Body of pancreas (tissue), 4 donors: ENCODE measurements around the gene ERCC2. TPM values are rescaled to one million over a fixed set of nuclear protein-coding genes. Genes with fewer than 3 reads are reported as not detected.

Experiments used
- ATAC-seq: fragments of 150-250 bp; one replicate; pipeline ENCODE4 v1.9.1; 2016
- DNase-seq, 4 donors: peaks; one replicate each; pipeline ENCODE4 v3.0.0-alpha.2; 2019
- H3K27ac ChIP-seq, 4 donors: fragments of 200-600 bp; sonication (generic); 1 replicate in 3 of 4; 2 replicates in 1 of 4; pipeline versions ENCODE4 v1.5.1 to v1.6.1; 2016 to 2019; ENCODE audit warnings: mild to moderate bottlenecking in 1 of 4, mixed read lengths in 1 of 4, moderate library complexity in 1 of 4
- H3K27me3 ChIP-seq, 2 donors: fragments of 200-600 bp; sonication (generic); one replicate each; pipeline ENCODE4 v1.6.0; 2016; ENCODE audit warnings: mild to moderate bottlenecking in 1 of 2
- H3K36me3 ChIP-seq, 2 donors: fragments of 200-600 bp; sonication (generic); replicated peaks in 1 of 2; 2 replicates each; pipeline ENCODE4 v1.5.1; 2016; ENCODE audit warnings: low read depth in 2 of 2; ENCODE audit not compliant: insufficient read depth in 1 of 2
- H3K4me1 ChIP-seq: fragments of 200-600 bp; sonication (generic); one replicate; pipeline ENCODE4 v1.6.0; 2016
- H3K4me3 ChIP-seq, 2 donors: fragments of 200-600 bp; sonication (generic); 1 replicate in 1 of 2; 2 replicates in 1 of 2; pipeline ENCODE4 v1.5.1; 2016 to 2019
- H3K9me3 ChIP-seq, 3 donors: fragments of 200-600 bp; sonication (generic); 1 replicate in 2 of 3; 2 replicates in 1 of 3; pipeline ENCODE4 v1.5.1; 2016
- CTCF ChIP-seq, 7 experiments: fragments of 450-650 bp in 4 of 7; fragments of 200-600 bp in 3 of 7; sonication (generic) in 3 of 7; IDR thresholded peaks; one replicate each; pipeline ENCODE4 v1.5.1; 2016 to 2019; ENCODE audit warnings: antibody characterized with exemption in 7 of 7
- POLR2A ChIP-seq, 3 donors: fragments of 450-650 bp; IDR thresholded peaks; one replicate each; pipeline ENCODE4 v1.6.1; 2016; ENCODE audit warnings: antibody characterized with exemption in 3 of 3, mild to moderate bottlenecking in 2 of 3
- WGBS, 2 donors: methylation state at CpG; one replicate each; pipeline ENCODE4 v1.1.5; 2017; 5-methylcytosine and 5-hydroxymethylcytosine counted together
- intact Hi-C: fragments of 100-400 bp; cut with DNase I; formaldehyde crosslinking; loops from one replicate; pipeline ENCODE4 v1.15.1; 2023
- total RNA-seq, 2 donors: library from RNA; depleted of rRNA; stranded (reverse); fragments of >200 nt; gene quantifications; one replicate each; pipeline ENCODE4 v1.1.0, GENCODE V29; 2016

The ERCC2 gene
- total RNA-seq, 2 donors from 2014 or later: 7.8 to 29.3 TPM

- H3K36me3 ChIP-seq: peaks cover 0 to 6% of the 10 kb centered on the region in 2 donors
- TF ChIP-seq CTCF (IDR thresholded peaks at IDR 0.05) (no peak), POLR2A (IDR thresholded peaks at IDR 0.05) (no peak)
- no peak overlapping the region for H3K4me3 ChIP-seq
- intact Hi-C loops: no loop called here
- 93 to 100% methylated on average over 14 to 26 of the region's 44 CpGs for WGBS, 2 donors
- H3K27me3 ChIP-seq: no peaks in the 10 kb centered on the region
- no peaks in the 10 kb centered on the region for H3K4me1 ChIP-seq
- H3K9me3 ChIP-seq: no peaks in the 10 kb centered on the region
- H3K27ac ChIP-seq: no peak overlapping the region
- no peak for DNase-seq
- no peak for ATAC-seq
Measured at GRCh38 chr19:45363861-45364459, 6.4 kb downstream of the ERCC2 start.

GRCh38 chr19:45362291-45362690, 8.1 kb downstream of the ERCC2 start:
- Histone ChIP-seq H3K4me3 (no peak overlapping the region), H3K4me1 (no peaks in the 10 kb centered on the region), H3K27ac (no peak overlapping the region), H3K9me3 (no peaks in the 10 kb centered on the region), H3K36me3 (peaks cover 0 to 6% of the 10 kb centered on the region in 2 donors), H3K27me3 (no peaks in the 10 kb centered on the region)
- ATAC-seq: no peak
- intact Hi-C loops: no loop called here
- no peak for TF ChIP-seq POLR2A (IDR thresholded peaks at IDR 0.05)
- no peak for TF ChIP-seq CTCF (IDR thresholded peaks at IDR 0.05)
- 95 to 100% methylated on average over 5 to 16 of the region's 16 CpGs for WGBS, 2 donors
- DNase-seq: no peak

DNA sequence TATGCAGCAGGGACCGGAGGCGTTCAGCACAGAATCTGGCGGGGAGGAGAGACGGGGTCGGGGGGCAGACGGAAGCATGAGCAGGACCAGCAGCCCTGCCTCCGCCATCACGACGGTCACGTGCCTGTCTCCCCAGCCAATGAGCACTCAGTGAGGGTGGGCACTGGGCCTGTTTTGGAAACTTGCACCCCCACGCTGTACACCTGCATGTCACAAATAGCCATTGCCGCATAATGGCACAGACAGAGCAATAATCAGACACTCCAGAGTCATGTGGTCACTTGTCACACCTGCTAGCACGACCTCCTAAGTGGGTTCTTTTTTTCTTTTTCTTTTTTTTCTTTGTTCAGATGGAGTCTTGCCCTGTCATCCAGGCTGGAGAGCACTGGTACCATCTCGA, 8.8 kb downstream of the ERCC2 start:
- H3K36me3 ChIP-seq: peaks cover 0 to 6% of the 10 kb centered on the region in 2 donors
- ATAC-seq: no peak
- TF ChIP-seq POLR2A (IDR thresholded peaks at IDR 0.05): no peak
- no peak for TF ChIP-seq CTCF (IDR thresholded peaks at IDR 0.05)

GRCh38 chr19:45358213-45358792, 12.1 kb downstream of the ERCC2 start:
- H3K27ac ChIP-seq: no peak overlapping the region
- 86 to 99% methylated on average over 3 to 12 of the region's 12 CpGs for WGBS, 2 donors
- H3K4me3 ChIP-seq: no peak overlapping the region
- no peaks in the 10 kb centered on the region for H3K4me1 ChIP-seq
- H3K9me3 ChIP-seq: no peaks in the 10 kb centered on the region
- ATAC-seq: no peak
- H3K27me3 ChIP-seq: no peaks in the 10 kb centered on the region
- intact Hi-C loops: no loop called here
- TF ChIP-seq CTCF (IDR thresholded peaks at IDR 0.05): no peak
- no peak for TF ChIP-seq POLR2A (IDR thresholded peaks at IDR 0.05)
- H3K36me3 ChIP-seq: peaks cover 0 to 6% of the 10 kb centered on the region in 2 donors
- DNase-seq: no peak

More for the DNA sequence above, 8.8 kb downstream of the ERCC2 start:
- Histone ChIP-seq H3K27me3 (no peaks in the 10 kb centered on the region), H3K4me3 (no peak overlapping the region), H3K4me1 (no peaks in the 10 kb centered on the region), H3K27ac (no peak overlapping the region), H3K9me3 (no peaks in the 10 kb centered on the region)
- no peak for DNase-seq
- 91% methylated on average over 11 to 14 of the region's 14 CpGs for WGBS, 2 donors
- intact Hi-C loops: no loop called here

DNA sequence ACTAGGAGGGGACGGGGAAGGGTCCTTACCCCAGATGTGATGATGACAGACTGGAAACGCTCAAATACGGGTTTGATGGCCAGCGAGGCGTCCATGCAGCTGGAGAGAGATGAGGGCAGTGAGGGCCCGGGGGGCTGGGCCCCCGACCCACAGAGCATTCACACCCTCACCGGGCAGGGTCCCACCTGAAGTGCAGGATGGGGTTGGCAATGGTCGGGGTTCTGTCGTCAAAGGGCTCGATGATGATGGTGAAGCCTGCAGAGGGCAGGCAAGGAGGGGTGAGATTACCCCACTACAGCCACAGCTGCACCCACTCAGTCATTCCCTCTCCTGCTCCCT, 13.0 kb downstream of the ERCC2 start:
- Histone ChIP-seq H3K9me3 (no peaks in the 10 kb centered on the region), H3K27me3 (no peaks in the 10 kb centered on the region), H3K4me3 (no peak overlapping the region), H3K4me1 (no peaks in the 10 kb centered on the region), H3K27ac (no peak overlapping the region), H3K36me3 (peaks cover 0 to 6% of the 10 kb centered on the region in 2 donors)
- WGBS, 2 donors: 92 to 96% methylated on average over 7 to 11 of the region's 11 CpGs
- intact Hi-C loops: no loop called here
- ATAC-seq (no peak), DNase-seq (no peak)
- TF ChIP-seq CTCF (IDR thresholded peaks at IDR 0.05) (no peak), POLR2A (IDR thresholded peaks at IDR 0.05) (no peak)
